ENCODE results near the gene PRDM1.

DNA sequence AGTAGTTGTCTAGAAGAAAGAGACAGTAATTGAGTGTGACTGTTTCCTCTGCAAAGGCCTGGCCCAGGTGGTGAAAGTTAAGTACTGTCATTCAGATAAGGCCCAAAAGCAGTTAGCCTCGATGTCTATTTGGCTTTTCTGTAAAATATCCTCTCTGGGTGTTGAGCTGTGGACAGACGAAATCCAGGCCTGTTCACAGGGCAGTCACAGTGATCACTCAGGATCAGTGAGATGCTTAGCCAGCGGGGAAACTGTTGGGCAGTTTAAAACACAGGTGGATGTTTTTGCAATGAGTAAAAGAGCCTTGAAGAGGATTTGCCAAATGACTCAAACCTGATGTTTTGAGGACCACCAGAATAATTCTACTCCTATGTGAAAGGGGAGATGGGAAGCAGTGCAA lies 22.0 kb upstream of the PRDM1 start:
- TF ChIP-seq, protein P1, sequence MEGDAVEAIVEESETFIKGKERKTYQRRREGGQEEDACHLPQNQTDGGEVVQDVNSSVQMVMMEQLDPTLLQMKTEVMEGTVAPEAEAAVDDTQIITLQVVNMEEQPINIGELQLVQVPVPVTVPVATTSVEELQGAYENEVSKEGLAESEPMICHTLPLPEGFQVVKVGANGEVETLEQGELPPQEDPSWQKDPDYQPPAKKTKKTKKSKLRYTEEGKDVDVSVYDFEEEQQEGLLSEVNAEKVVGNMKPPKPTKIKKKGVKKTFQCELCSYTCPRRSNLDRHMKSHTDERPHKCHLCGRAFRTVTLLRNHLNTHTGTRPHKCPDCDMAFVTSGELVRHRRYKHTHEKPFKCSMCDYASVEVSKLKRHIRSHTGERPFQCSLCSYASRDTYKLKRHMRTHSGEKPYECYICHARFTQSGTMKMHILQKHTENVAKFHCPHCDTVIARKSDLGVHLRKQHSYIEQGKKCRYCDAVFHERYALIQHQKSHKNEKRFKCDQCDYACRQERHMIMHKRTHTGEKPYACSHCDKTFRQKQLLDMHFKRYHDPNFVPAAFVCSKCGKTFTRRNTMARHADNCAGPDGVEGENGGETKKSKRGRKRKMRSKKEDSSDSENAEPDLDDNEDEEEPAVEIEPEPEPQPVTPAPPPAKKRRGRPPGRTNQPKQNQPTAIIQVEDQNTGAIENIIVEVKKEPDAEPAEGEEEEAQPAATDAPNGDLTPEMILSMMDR (IDR thresholded peaks at IDR 0.05), result no peak
- TF ChIP-seq POLR2A (IDR thresholded peaks at IDR 0.05), result no peak

All from heart left ventricle (tissue), 13 donors.